Activated T-cell treated with anti-CD3 and anti-CD28 coated beads, Interleukin-2, amount 50 U/mL, for 1 hour (primary cell): ENCODE measurements around the gene SYT14.

Source experiments
- DNase-seq: peaks from one replicate; pipeline ENCODE4 v3.0.0-alpha.2; 2020

Gene SYT14

DNA sequence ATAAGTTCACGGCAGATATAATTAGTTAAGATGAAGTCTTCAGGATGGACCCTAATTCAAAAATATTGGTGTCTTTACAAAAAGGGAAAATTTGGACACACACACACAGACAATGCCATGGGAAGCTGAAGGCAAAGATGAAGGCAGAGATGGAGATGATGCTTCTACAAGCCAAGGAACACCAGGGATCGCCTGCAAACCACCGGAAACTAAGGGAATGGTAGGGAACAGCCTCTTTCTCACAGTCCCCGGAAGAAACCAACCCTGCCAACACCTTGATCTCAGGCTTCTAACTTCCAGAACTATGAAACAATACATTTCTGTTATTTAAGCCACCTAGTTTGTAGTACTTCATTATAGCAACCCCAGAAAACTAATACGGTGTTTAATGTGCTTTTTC, 279.5 kb downstream of the SYT14 start:
- DNase-seq = no peak

DNA sequence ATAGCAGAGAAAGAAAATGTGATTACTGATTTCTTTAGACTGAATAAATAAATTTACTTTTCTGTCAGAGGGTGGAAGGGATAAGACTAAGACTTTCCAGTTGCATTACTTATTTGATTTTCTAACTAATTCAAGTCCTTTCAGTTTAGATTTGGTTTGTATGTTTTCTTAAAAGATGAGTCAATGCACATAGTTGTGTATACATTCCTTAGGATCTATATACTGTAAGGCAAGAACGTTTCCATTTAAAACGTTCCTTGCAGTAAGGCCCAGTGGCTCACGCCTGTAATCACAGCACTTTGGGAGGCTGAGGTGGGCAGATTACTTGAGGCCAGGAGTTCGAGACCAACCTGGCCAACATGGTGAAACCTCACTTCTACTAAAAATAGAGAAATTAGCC, 280.0 kb downstream of the SYT14 start:
- DNase-seq = no peak
